Nephron progenitor cell (in vitro differentiated cells): Measurements from ENCODE around the gene NCK2.

Experiments used
- DNase-seq: peaks from one replicate; pipeline ENCODE4 v3.0.0; 2021
- H3K27ac Mint-ChIP-seq: 2 replicates; pipeline ENCODE4 v1.8.0; 2021; ENCODE audit warnings: mild to moderate bottlenecking, moderate library complexity, mixed read lengths
- H3K27me3 Mint-ChIP-seq: 2 replicates; pipeline ENCODE4 v1.8.0; 2021; ENCODE audit warnings: mild to moderate bottlenecking, low read depth, mixed read lengths; ENCODE audit not compliant: poor library complexity
- H3K36me3 Mint-ChIP-seq: 2 replicates; pipeline ENCODE4 v1.8.0; 2021; ENCODE audit warnings: low read depth, mixed read lengths
- H3K4me1 Mint-ChIP-seq: 2 replicates; pipeline ENCODE4 v1.8.0; 2021; ENCODE audit warnings: mixed read lengths
- H3K4me3 Mint-ChIP-seq: 2 replicates; pipeline ENCODE4 v1.8.0; 2021; ENCODE audit warnings: mild to moderate bottlenecking, moderate library complexity, mixed read lengths
- H3K9me3 Mint-ChIP-seq: 2 replicates; pipeline ENCODE4 v1.8.0; 2021; ENCODE audit warnings: mild to moderate bottlenecking, moderate library complexity, mixed read lengths
- TF ChIP-seq, protein P1 (sequence below): fragments of 200-600 bp; sonication (generic); IDR thresholded peaks from 2 replicates; pipeline ENCODE4 v1.5.0; 2021; ENCODE audit warnings: antibody characterized with exemption

The NCK2 gene

DNA sequence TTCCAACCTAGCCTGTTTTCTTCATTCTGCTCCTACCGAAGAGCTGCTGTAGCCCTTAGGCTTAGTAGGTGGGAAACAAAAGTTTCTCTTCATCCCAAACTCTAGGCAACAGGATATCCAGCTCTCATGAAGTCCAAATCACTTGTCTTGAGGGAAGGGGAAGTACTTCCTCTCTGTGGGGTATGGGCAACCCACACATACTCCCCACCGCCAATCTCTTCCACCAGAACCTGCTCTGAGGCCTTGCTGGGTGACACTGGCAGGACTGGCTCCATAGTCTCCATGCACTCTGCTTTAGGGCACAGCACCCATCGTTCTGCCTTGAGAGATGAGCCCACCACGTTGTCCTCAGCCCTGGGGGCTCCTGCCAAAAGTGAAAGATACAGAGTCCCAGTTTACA, 173.0 kb downstream of the NCK2 start:
- H3K9me3 Mint-ChIP-seq: peaks cover 30% of the 10 kb centered on the region
- H3K4me1 Mint-ChIP-seq: peaks cover 8% of the 10 kb centered on the region
- H3K36me3 Mint-ChIP-seq: no peaks in the 10 kb centered on the region
- no peak overlapping the region for H3K27ac Mint-ChIP-seq
- H3K4me3 Mint-ChIP-seq: no peak overlapping the region
- DNase-seq: no peak
- H3K27me3 Mint-ChIP-seq: no peaks in the 10 kb centered on the region
- TF ChIP-seq, protein P1, sequence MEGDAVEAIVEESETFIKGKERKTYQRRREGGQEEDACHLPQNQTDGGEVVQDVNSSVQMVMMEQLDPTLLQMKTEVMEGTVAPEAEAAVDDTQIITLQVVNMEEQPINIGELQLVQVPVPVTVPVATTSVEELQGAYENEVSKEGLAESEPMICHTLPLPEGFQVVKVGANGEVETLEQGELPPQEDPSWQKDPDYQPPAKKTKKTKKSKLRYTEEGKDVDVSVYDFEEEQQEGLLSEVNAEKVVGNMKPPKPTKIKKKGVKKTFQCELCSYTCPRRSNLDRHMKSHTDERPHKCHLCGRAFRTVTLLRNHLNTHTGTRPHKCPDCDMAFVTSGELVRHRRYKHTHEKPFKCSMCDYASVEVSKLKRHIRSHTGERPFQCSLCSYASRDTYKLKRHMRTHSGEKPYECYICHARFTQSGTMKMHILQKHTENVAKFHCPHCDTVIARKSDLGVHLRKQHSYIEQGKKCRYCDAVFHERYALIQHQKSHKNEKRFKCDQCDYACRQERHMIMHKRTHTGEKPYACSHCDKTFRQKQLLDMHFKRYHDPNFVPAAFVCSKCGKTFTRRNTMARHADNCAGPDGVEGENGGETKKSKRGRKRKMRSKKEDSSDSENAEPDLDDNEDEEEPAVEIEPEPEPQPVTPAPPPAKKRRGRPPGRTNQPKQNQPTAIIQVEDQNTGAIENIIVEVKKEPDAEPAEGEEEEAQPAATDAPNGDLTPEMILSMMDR: no peak

DNA sequence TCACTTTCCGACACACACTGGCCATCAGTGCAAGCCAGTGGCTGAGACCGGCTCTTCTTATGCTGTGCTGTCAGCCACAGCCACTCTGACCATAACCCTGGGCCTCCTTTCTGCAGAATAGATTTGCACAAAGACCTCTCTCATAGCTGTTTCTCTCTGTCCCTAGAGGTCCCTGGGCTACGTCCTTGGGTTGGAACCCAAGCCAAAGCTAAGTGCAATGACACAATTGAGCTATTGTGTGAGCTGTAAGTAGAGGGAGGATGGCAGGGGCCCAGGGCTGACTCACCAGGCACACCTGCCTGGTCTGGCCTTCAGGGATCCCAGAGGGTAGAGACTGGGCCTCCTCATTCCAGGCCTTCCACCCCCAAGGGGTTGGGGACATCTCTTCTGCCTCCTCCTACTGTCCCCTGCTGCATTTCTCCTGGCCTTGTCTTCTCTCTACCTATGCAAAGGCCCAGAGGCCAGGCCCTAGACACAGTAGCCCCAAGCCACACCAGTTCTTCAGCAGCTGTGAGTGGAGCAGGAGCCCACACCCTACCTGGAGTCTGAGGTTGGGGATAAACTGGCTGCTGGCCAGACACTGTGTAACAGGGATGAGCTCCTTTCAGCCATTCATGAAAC, 174.6 kb downstream of the NCK2 start:
- no peak overlapping the region for H3K4me3 Mint-ChIP-seq
- H3K4me1 Mint-ChIP-seq: peaks cover 7% of the 10 kb centered on the region

DNA sequence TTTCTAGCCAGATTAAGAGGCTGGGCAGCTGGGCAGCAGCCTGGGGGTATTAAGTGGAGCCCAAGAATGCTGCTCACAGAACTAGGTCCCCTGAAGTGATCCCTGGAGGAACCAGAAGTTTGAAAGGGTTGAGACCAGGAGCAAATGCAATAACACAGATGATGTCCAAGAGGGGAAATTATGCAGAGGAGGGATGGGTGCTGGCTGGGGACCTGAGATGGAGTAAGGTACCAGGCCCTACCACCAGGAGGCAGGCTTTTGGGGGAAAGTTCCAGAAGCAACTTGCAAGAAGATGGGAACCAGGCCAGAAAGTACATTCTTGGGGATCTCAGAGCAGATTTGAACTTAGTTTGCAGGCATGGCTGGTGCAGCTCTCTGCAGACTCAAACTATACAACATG, 175.1 kb downstream of the NCK2 start:
- Mint-ChIP-seq H3K27ac (no peak overlapping the region), H3K9me3 (peaks cover 22% of the 10 kb centered on the region), H3K27me3 (no peaks in the 10 kb centered on the region), H3K4me1 (peaks cover 9% of the 10 kb centered on the region), H3K36me3 (no peaks in the 10 kb centered on the region), H3K4me3 (no peak overlapping the region)
- TF ChIP-seq, protein P1: peak; percentile 31
- peak; percentile 9 for DNase-seq

More for the DNA sequence above, 174.6 kb downstream of the NCK2 start:
- Mint-ChIP-seq H3K36me3 (no peaks in the 10 kb centered on the region), H3K27me3 (no peaks in the 10 kb centered on the region), H3K9me3 (peaks cover 25% of the 10 kb centered on the region), H3K27ac (no peak overlapping the region)
- DNase-seq: no peak
- TF ChIP-seq, protein P1: no peak

DNA sequence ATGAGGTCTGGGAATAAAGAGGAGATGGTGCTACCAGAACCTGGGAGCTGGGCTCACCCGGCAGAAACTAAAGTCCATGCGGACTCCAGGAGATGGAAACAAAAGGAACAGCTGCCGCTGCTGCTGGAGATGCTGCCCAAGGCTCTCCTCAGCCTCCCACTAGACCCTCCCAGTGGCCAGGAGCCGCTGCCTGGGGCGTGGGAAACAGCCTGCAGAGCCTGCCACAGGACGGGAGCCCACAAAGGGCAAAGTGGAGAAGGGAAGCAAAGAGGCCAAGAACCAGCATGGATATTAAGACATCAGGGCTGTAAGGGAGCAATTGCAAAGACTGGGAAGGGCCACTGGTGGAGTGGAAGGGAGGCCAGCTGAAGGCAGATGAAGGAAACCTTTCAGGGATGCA, 179.6 kb downstream of the NCK2 start:
- Mint-ChIP-seq H3K4me3 (no peak overlapping the region), H3K9me3 (peaks cover 18% of the 10 kb centered on the region), H3K27ac (no peak overlapping the region), H3K27me3 (no peaks in the 10 kb centered on the region), H3K36me3 (no peaks in the 10 kb centered on the region), H3K4me1 (peaks cover 11% of the 10 kb centered on the region)
- TF ChIP-seq, protein P1: no peak
- DNase-seq: no peak

DNA sequence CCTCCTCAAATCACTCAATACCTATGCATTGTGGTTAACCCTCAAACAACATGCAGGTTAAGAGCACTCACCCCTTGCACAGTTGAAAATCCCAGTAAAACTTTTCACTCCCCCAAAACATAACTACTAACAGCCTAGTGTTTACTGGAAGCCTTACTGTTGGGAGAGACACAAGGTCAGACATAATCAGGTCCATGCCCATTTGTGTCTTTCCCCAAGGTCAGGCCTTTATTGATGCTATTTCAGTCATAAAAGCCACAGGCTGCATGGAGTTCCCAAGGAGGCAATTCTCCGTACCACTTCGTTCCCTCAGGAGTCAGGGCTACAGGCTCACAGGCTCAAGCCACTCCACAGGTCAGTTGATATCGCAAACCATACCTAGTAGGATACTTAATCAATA, 180.2 kb downstream of the NCK2 start:
- TF ChIP-seq, protein P1: no peak

DNA sequence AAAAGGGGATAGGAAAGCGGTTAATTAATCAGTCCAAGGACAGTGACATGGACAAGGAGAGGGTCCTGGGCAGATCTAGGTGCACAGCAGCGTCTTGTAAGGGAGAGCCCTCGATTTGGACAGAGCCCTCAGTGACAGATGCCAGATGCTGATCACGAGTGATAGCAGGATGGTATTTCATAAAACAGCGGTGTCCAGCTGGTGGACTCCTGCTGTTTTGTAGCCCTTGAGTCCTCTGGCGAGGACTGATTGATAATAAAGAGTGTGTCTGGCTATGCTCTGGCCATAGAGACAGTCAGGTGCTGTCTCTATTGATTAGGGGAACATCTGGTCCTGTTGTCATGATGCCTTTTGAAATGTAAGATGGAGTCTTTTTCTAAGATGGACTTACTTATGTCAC, 180.7 kb downstream of the NCK2 start:
- H3K9me3 Mint-ChIP-seq: peaks cover 16% of the 10 kb centered on the region
- DNase-seq: no peak
- TF ChIP-seq, protein P1: no peak
- H3K27ac Mint-ChIP-seq: no peak overlapping the region
- H3K4me3 Mint-ChIP-seq: no peak overlapping the region
- peaks cover 11% of the 10 kb centered on the region for H3K4me1 Mint-ChIP-seq
- H3K27me3 Mint-ChIP-seq: no peaks in the 10 kb centered on the region
- H3K36me3 Mint-ChIP-seq: no peaks in the 10 kb centered on the region

More for the DNA sequence above, 180.2 kb downstream of the NCK2 start:
- Mint-ChIP-seq H3K9me3 (peaks cover 18% of the 10 kb centered on the region), H3K4me3 (no peak overlapping the region), H3K36me3 (no peaks in the 10 kb centered on the region), H3K27ac (no peak overlapping the region), H3K4me1 (peaks cover 11% of the 10 kb centered on the region), H3K27me3 (no peaks in the 10 kb centered on the region)
- DNase-seq: no peak
